Activated CD4-positive, CD25-positive, alpha-beta regulatory T cell treated with anti-CD3 and anti-CD28 coated beads, Interleukin-2, amount 50 U/mL, for 24 hours (primary cell): Measurements from ENCODE around the gene MYH9.

Experiments used
- ATAC-seq, 2 donors: fragments of 150-1000 bp; cut with Tn5 transposase; one replicate each; pipeline ENCODE4 v1.10.0; 2021; ENCODE audit warnings: mild to moderate bottlenecking in 1 of 2, moderate library complexity in 1 of 2

The MYH9 gene

DNA sequence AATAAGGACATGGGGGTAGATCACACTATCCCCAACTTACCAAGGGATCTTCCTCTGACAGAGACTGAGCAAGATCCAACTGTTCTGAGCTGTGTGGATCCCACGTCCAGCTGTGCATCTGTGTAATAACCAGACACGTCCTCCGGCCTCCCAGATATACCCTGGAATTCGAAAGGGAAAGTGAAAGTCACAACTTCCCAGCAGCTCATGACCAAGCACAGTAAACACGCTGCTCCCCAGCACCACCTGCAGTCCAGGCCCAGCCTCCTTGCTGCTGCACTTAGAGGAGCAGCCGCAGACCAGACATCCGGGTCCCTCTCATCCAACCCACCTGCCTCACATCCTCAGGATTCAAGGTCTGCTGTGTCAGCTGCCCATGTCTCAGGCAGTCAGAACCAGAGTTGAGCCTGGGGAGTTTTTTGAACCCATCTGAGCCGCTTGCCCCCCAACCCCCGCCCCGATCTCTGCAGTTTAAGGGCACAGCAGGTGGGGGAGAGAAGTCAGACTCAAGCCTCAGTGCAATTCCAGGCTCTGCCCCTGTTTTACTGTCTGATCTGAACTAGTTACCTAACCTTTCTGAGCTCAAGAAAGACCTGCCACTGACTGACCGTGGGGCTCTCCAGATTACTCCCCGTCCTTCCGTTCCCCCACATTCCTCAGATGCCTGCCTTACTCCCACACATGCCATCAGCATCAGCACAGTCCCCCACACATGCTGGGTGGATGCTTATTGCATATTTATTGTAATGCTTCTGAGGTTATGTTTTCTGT lies 148.2 kb downstream of the MYH9 start, which contains the start of gene APOL2:
Gene APOL2, minus strand, starts transcription at position 127 of the 771 bp plus-strand sequence. CDS start 6,365 bp downstream, outside the sequence.
- ATAC-seq, result peak; percentile 94

DNA sequence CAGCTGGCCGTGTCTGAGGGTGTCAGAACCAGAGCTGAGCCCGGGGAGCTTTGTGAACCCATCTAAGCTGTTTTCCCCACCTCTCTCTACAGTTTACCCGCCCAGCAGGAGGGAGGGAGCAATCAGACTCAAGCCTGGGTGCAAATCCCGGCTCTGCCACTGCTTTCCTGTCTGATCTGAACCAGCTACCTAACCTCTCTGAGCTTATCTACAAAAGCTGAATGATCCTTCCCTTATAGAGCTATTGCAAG lies 148.7 kb downstream of the MYH9 start:
- ATAC-seq, result peak in 1 of 2 donors; percentile 8

DNA sequence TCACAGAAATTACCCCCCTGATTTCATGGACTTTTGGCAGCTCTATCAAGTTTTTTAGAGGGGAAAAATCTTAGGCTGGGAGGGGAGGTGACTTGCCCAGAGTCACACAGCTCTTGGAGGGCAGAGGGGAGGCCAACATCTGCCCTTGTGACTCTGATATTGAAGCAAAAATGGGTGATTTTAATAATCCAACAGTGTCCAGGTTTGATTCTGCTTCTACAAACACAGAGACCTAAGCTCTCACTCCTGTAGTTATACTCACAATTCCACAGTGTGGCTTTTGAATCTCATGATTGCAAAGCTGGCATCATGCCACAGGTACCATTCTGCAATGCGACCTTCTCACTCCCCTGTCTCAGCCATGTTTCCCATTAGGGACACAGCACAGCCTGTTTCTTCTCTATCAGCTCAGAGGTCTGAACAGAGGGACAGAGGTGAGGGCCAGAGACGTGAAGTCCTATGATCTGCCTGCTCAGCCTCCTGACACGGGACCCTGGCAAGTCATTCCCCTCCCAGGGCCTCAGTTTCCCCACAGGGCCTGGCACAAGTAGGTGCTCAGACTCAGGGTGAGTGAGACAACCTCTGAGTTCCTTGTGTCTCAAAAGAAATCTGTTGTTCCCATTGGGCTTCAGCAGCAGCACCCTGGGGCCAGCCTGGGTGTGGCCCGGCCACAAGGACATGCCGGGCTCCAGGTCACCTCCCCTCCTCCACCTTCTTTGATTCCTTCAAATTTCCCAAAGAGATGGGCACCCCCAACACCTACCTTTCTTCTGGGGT lies 149.2 kb downstream of the MYH9 start:
- peak in 1 of 2 donors; percentile 22 for ATAC-seq

DNA sequence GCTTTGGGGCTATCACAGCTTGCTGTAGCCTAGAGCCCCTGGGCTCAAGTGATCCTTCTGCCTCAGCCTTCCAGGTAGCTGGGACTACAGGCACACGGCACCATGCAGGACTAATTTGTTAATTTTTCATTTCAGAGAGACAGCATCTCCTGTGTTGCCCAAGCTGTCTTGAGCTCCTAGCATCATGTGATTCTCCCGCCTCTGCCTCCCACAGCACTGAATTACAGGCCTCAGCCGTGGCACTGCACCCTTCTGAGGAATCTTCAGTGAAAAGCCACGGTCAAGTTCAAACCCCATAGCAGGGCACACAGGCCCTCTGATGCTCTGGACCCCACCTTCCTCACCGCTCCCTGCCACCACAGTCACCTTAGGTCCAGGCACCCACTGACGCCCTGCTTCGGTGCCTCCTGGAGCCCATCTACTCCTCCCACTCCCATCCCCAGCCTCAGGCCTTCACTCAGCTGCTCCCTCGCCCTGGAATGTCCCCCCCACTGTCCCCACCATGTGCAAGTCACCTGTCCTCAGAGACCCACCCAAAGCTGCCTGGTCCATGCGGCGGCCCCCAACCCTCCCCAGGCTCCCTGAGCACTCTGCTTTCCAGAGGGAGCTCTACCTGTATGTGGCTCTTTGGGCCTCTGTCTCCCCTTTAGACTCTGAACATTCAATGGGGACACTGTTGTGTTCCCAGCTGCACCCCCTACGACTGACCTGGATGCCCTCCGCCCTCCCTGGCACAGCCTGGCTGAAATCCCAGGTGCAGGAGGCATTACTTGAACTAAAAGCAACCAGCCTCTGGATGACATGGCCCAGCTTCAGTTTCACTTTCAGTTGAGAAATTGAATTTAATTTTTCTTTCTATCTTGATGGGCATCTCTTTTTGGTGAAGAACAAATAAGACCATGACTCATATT lies 150.1 kb downstream of the MYH9 start:
- ATAC-seq, result peak; percentile 39 to 41

DNA sequence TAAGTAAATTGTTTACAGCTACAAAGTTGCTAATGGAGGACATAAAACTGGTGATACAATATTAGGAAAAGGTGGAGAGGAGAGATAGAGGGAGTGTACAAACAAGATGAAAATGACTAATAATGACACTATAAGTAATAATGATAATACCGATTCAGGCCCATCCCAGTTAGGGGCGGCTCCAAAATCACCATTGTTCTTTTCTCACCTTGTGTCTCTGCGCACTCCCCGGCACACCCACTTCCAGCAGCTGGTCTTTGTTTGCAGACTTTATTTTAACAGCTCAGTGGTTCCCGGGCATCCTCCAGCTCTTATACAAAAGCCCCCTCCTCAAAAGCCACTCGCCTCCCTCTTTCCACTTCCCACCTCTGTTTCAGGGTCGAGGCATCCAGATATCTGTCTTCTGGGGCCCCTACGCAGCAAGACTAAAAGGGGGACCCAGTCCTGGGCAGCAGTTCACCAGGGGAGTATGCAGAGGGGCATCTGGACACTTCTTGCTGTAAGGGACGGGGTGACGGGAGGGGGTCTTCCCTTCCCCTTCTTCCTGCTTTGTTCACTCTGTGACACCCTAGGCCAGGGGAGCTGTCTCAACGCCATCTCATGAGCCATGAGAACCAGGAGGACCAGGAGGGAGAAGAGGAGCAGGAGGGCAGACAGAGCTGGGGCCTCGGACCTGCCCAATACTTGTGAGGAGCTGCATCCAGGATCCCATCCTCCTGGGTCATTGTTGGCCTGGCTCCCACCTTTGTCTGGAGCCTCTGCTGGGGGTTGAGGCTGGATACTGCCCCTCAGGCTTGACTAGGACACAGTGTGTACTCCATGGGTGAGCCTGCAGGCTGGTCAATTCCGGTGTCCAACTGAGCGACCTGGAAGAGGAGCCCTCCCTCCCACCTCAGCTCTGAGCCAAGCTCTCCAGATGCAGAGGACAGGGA lies 151.1 kb downstream of the MYH9 start:
- ATAC-seq, result no peak

DNA sequence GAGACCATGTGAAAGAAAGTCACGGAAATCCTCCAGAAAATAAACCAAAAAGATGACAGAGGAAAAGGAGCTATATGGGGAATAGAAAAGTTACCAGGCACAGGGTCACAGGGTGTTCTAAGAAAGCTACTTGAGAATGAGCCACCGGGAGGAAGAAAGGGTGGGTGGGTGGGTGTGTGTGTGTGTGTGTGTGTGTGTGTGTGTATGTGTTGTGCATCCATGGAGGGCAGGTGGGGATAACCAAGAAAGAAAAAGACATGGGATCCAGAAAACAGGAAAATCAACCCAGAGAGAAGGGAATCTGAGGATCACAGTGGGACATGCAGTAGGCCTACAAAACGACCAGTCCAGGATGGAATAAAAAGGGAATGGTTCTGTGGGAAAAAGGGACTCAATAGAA lies 152.2 kb downstream of the MYH9 start:
- ATAC-seq, result no peak

DNA sequence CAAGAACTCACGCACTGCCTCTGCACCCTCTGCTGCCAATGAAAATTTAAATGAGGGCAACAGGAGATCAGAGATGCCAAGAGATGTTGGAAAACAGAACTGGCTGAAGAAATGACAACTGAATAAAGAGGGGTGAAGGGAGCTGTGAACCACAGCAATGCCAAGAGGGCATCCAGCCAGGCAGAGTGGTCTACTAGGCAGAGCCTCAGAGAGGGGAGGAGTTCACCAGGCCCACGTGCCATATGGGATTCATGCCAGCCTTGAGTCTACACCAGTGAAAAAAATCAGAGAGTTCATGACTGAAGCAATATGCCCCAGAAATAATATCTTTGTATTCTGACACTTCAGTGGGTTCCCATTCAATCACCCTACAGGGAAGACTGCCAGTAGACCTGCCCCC lies 152.8 kb downstream of the MYH9 start:
- no peak for ATAC-seq

DNA sequence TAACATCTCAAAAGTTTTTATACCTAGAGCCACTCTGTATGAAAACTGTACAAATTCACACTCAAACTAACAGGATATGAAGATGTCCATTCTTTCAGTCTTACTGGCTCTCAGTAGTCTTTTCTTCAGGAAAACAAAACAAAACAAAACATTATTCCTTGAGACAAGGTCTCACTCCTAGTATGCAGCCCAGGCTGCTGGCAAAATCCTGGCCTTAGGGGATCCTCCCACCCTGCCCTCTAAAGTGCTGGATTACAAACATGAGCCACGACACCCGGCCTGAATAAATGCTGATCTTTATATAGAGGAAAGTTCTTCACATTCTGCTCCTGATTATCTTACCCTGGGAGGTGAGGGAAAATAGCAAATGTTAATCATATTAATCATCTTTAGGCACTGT lies 153.6 kb downstream of the MYH9 start:
- no peak for ATAC-seq

DNA sequence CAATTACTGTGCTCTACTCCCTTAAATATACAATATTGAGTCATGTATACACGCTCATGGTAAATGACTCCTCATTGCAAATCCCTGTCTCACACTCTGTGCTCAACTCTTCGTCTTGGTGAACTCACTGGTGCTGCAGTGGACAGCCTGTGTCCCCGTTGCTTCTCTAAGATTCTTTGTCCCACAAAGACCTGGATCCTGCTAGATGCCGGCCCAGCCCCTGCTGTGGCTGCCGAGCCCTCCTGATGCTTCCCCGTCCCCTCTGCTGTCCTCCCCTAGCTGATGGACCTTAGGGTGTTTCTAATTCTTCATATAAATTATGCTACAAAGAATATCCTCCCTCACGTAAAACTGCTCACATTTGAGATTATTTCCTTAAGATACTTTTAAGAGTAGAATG lies 154.0 kb downstream of the MYH9 start:
- no peak for ATAC-seq

DNA sequence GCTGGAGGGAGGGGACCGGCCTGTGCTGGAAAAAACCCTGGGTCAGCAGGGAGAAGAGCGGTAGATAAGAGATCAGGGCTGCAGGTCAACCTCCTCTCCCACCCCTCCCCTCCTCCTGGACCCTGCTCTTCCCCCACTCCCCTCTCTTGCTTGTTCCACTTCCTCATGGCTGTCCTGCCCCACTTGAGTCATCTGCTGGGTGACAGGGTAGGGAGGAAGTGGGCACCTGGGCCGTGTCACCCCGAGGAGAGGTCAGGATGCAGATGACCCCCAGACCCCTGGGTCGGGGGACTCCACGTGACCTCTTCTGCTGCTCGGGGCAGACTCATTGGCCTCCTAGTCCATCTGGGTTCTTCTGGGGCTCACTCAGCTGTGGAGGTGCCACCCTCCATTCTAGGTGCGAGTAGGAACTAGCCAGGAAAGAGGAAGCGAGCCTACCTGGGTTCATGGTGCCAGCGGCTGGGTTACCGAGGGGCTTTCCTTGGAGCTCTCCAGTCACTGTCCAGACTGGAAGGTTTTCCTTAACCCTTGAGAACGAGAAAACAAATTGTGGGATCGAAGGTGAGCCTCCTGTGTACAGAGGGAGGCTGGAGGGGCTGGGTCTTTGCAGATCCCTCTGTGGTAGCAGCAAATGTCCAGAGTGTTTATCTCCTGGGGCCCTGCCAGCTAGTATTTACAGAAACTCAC lies 154.9 kb downstream of the MYH9 start:
- no peak for ATAC-seq
